IMR-90 (cell line): ENCODE results near the gene P2RY10. TPM values are rescaled to one million over a fixed set of nuclear protein-coding genes. Genes with fewer than 3 reads are reported as not detected.

Source experiments
- ATAC-seq: fragments of 200-7000 bp; cut with Tn5 transposase; 2 replicates; pipeline ENCODE4 v1.9.1; 2020; ENCODE audit warnings: low read depth, mild to moderate bottlenecking, moderate library complexity
- BruUV-seq: library from RNA; stranded (reverse); fragments of 400-500 nt; replicated peaks from 2 replicates; lab custom pipeline; 2021; lab: Mats Ljungman, UMichigan
- CTCF ChIA-PET: fragments of 300-600 bp; formaldehyde crosslinking; extraction: SDS; loops from one replicate; lab custom pipeline; 2021; ENCODE audit warnings: antibody characterized with exemption; lab: Yijun Ruan, JAX
- POLR2A ChIA-PET: fragments of 300-600 bp; sonication (Branson Sonifier 250); formaldehyde crosslinking; loops from one replicate; lab custom pipeline; 2022; ENCODE audit warnings: antibody characterized with exemption; ENCODE audit not compliant: unreplicated experiment; lab: Charles Lee
- DNase-seq: peaks from one replicate; pipeline ENCODE4 v3.0.0; 2013
- H2AFZ ChIP-seq: replicated peaks from 2 replicates; pipeline ENCODE3; 2013; ENCODE audit warnings: low read length, mild to moderate bottlenecking; ENCODE audit not compliant: poor library complexity
- H2AK5ac ChIP-seq: 2 replicates; pipeline ENCODE4 v1.6.1; 2013; ENCODE audit warnings: low read depth, low read length, inconsistent platforms
- H2AK9ac ChIP-seq: replicated peaks from 2 replicates; pipeline ENCODE3; 2013; ENCODE audit warnings: mild to moderate bottlenecking, low read depth, low read length, moderate library complexity; ENCODE audit not compliant: poor library complexity
- H2BK120ac ChIP-seq: 2 replicates; pipeline ENCODE4 v1.6.1; 2013; ENCODE audit warnings: low read depth, low read length, inconsistent platforms
- H2BK15ac ChIP-seq: 3 replicates; pipeline ENCODE4 v1.6.1; 2013; ENCODE audit warnings: low read depth, low read length, inconsistent platforms
- H2BK20ac ChIP-seq: 2 replicates; pipeline ENCODE4 v1.6.1; 2013; ENCODE audit warnings: low read depth, mild to moderate bottlenecking, inconsistent platforms, low read length, moderate library complexity
- H2BK5ac ChIP-seq: 2 replicates; pipeline ENCODE4 v1.6.1; 2013; ENCODE audit warnings: mild to moderate bottlenecking, low read depth, low read length, inconsistent platforms; ENCODE audit not compliant: poor library complexity, severe bottlenecking
- H3K14ac ChIP-seq: replicated peaks from 2 replicates; pipeline ENCODE4 v1.6.1; 2013; ENCODE audit warnings: low read depth, low read length, inconsistent platforms
- H3K18ac ChIP-seq: 2 replicates; pipeline ENCODE4 v1.6.1; 2013; ENCODE audit warnings: low read depth, low read length, control low read depth
- H3K23ac ChIP-seq: 2 replicates; pipeline ENCODE4 v1.6.1; 2013; ENCODE audit warnings: low read depth, low read length, inconsistent platforms
- H3K27ac ChIP-seq: 2 replicates; pipeline ENCODE4 v1.5.1; 2013; ENCODE audit warnings: mild to moderate bottlenecking, control low read depth, low read length; ENCODE audit not compliant: insufficient read depth
- H3K27me3 ChIP-seq: 2 replicates; pipeline ENCODE4 v1.6.1; 2013; ENCODE audit warnings: low read length; ENCODE audit not compliant: control insufficient read depth, insufficient read depth
- H3K36me3 ChIP-seq: 2 replicates; pipeline ENCODE4 v1.6.1; 2013; ENCODE audit warnings: low read length, mixed read lengths; ENCODE audit not compliant: control insufficient read depth, insufficient read depth
- H3K4ac ChIP-seq: 2 replicates; pipeline ENCODE4 v1.6.1; 2013; ENCODE audit warnings: low read depth, low read length, inconsistent platforms
- H3K4me1 ChIP-seq: 2 replicates; pipeline ENCODE4 v1.6.1; 2013; ENCODE audit warnings: low read length, mixed read lengths; ENCODE audit not compliant: control insufficient read depth, insufficient read depth
- H3K4me2 ChIP-seq: 2 replicates; pipeline ENCODE4 v1.6.1; 2013; ENCODE audit warnings: low read depth, mild to moderate bottlenecking, control low read depth, low read length, moderate library complexity
- H3K4me3 ChIP-seq: 2 replicates; pipeline ENCODE4 v1.5.1; 2013; ENCODE audit warnings: low read depth, mild to moderate bottlenecking, control low read depth, low read length, moderate library complexity; ENCODE audit not compliant: insufficient read depth
- H3K56ac ChIP-seq: 2 replicates; pipeline ENCODE4 v1.6.1; 2013; ENCODE audit warnings: low read length, inconsistent platforms; ENCODE audit not compliant: insufficient read depth; ENCODE audit errors: extremely low read depth
- H3K79me1 ChIP-seq, 2 experiments: 2 replicates each; pipeline ENCODE4 v1.6.1; 2013; ENCODE audit warnings: low read length in 2 of 2, inconsistent platforms in 1 of 2, low read depth in 1 of 2
- H3K9ac ChIP-seq: 2 replicates; pipeline ENCODE4 v1.6.1; 2013; ENCODE audit warnings: low read depth, low read length, control low read depth
- H3K9me1 ChIP-seq: 2 replicates; pipeline ENCODE4 v1.6.1; 2013; ENCODE audit warnings: low read length, inconsistent platforms; ENCODE audit not compliant: insufficient read depth
- H3K9me3 ChIP-seq: 2 replicates; pipeline ENCODE4 v1.6.1; 2013; ENCODE audit warnings: low read length; ENCODE audit not compliant: control insufficient read depth, insufficient read depth
- H4K20me1 ChIP-seq: 2 replicates; pipeline ENCODE4 v1.6.1; 2013; ENCODE audit warnings: low read length, inconsistent platforms; ENCODE audit not compliant: insufficient read depth
- H4K5ac ChIP-seq: 2 replicates; pipeline ENCODE4 v1.6.1; 2013; ENCODE audit warnings: mild to moderate bottlenecking, low read depth, low read length, control low read depth
- H4K8ac ChIP-seq, 2 experiments: 2 replicates each; pipeline ENCODE4 v1.6.1; 2013; ENCODE audit warnings: low read depth in 2 of 2, low read length in 2 of 2, control low read depth in 1 of 2, inconsistent platforms in 1 of 2
- H4K91ac ChIP-seq: 2 replicates; pipeline ENCODE4 v1.6.1; 2013; ENCODE audit warnings: low read depth, low read length, inconsistent platforms; ENCODE audit not compliant: insufficient read depth
- CEBPB ChIP-seq: IDR thresholded peaks from 2 replicates; pipeline ENCODE4 v1.6.1; 2012; ENCODE audit warnings: low read depth, low read length, improper control_type of control experiment
- CHD1 ChIP-seq: IDR thresholded peaks from 2 replicates; pipeline ENCODE4 v1.6.1; 2012; ENCODE audit warnings: low read depth, low read length, improper control_type of control experiment
- CTCF ChIP-seq: conservative IDR thresholded peaks from 2 replicates; pipeline ENCODE4 v1.5.1; 2012; ENCODE audit warnings: mild to moderate bottlenecking, low read depth, low read length, improper control_type of control experiment
- FOS ChIP-seq: fragments of 150-350 bp; IDR thresholded peaks from 2 replicates; pipeline ENCODE4 v1.6.1; 2016; ENCODE audit warnings: low read depth, low read length
- MAFK ChIP-seq: IDR thresholded peaks from 2 replicates; pipeline ENCODE4 v1.6.1; 2012; ENCODE audit warnings: low read depth, low read length, improper control_type of control experiment
- MAZ ChIP-seq: IDR thresholded peaks from 2 replicates; pipeline ENCODE4 v1.6.1; 2012; ENCODE audit warnings: low read depth, mild to moderate bottlenecking, low read length, improper control_type of control experiment, moderate library complexity, borderline replicate concordance
- MXI1 ChIP-seq: IDR thresholded peaks from 2 replicates; pipeline ENCODE4 v1.6.1; 2012; ENCODE audit warnings: low read depth, mild to moderate bottlenecking, low read length, moderate library complexity, borderline replicate concordance
- RAD21 ChIP-seq: IDR thresholded peaks from 2 replicates; pipeline ENCODE4 v1.6.1; 2012; ENCODE audit warnings: low read length, improper control_type of control experiment
- RFX5 ChIP-seq: IDR thresholded peaks from 2 replicates; pipeline ENCODE4 v1.8.0; 2012; ENCODE audit warnings: low read depth, mild to moderate bottlenecking, low read length, moderate library complexity
- USF2 ChIP-seq: fragments of 150-350 bp; IDR thresholded peaks from 2 replicates; pipeline ENCODE4 v1.6.1; 2017; ENCODE audit warnings: mild to moderate bottlenecking, antibody characterized with exemption, low read length, low read depth
- WGBS, 2 experiments: methylation state at CpG; one replicate each; pipeline versions ENCODE4 v1.1.5 to v1.1.7; 2013; ENCODE audit warnings: missing lambda C conversion rate in 2 of 2; ENCODE audit not compliant: insufficient read length in 1 of 2; ENCODE audit errors: extremely low coverage in 2 of 2; 5-methylcytosine and 5-hydroxymethylcytosine counted together
- dilution Hi-C: fragments of 300-500 bp; cut with HindIII; formaldehyde crosslinking; loops from one replicate; pipeline ENCODE4 v1.14.3; 2018; ENCODE audit warnings: low sequenced_read_pairs; ENCODE audit not compliant: unreplicated experiment
- in situ Hi-C: fragments of 300-500 bp; cut with MboI; formaldehyde crosslinking; loops from 3 replicates; pipeline ENCODE4 v1.14.3; 2019; ENCODE audit warnings: low sequenced_read_pairs, inconsistent platforms, mixed read lengths
- intact Hi-C: fragments of 100-400 bp; cut with micrococcal nuclease; formaldehyde crosslinking; loops from 2 replicates; pipeline ENCODE4 v1.10.0; 2022
- polyA plus RNA-seq, 3 experiments: library from polyadenylated mRNA; depleted of rRNA; stranded (reverse); fragments of >200 nt; gene quantifications; 2 replicates each; pipeline ENCODE4 v1.2.3, GENCODE V29; 2012; ENCODE audit warnings: low replicate concordance in 1 of 3
- total RNA-seq: library from RNA; depleted of rRNA; stranded (reverse); fragments of >200 nt; gene quantifications from 2 replicates; pipeline ENCODE4 v1.2.3, GENCODE V29; 2012

Gene P2RY10
- total and polyA plus RNA-seq, 2 of the 4 experiments (the other 2 are of a cell fraction) = not detected

- Histone ChIP-seq H2AK5ac (no peak overlapping the region), H3K23ac (no peak overlapping the region), H2BK20ac (no peak overlapping the region), H2BK15ac (no peak overlapping the region), H4K8ac (no peak overlapping the region), H3K79me1 (no peaks in the 10 kb centered on the region), H3K9me3 (no peaks in the 10 kb centered on the region), H2AK9ac (no peak overlapping the region), H3K9me1 (no peaks in the 10 kb centered on the region), H3K4me1 (no peaks in the 10 kb centered on the region), H3K27ac (no peak overlapping the region), H3K4ac (no peak overlapping the region), H3K56ac (no peak overlapping the region), H3K14ac (no peak overlapping the region), H3K4me2 (no peak overlapping the region), H4K91ac (no peak overlapping the region), H4K20me1 (no peaks in the 10 kb centered on the region), H2BK120ac (no peak overlapping the region), H3K18ac (no peak overlapping the region), H3K4me3 (no peak overlapping the region), H2AFZ (no peak overlapping the region), H3K27me3 (no peaks in the 10 kb centered on the region), H2BK5ac (no peak overlapping the region), H3K36me3 (no peaks in the 10 kb centered on the region), H3K9ac (no peak overlapping the region), H4K5ac (no peak overlapping the region)
- ChIA-PET CTCF (no interaction called here), POLR2A (no interaction called here)
- BruUV-seq = no TSS peak
- DNase-seq (no peak), ATAC-seq (no peak)
- TF ChIP-seq CTCF (no peak), CHD1 (no peak), CEBPB (no peak), MAFK (no peak), RAD21 (no peak), RFX5 (no peak), MAZ (no peak), FOS (no peak), USF2 (no peak), MXI1 (no peak)
- WGBS, 2 experiments = no CpG with 5 or more reads among the region's 4 CpGs
- intact Hi-C loops (no loop called here), in situ Hi-C loops (no loop called here), dilution Hi-C loops (no loop called here)
Measured at GRCh38 chrX:78979789-78980464, 34.7 kb downstream of the P2RY10 start.
